ENCODE data around the gene DTX3L. TPM values are rescaled to one million over a fixed set of nuclear protein-coding genes. Genes with fewer than 3 reads are reported as not detected.

Gene DTX3L
- total and polyA plus RNA-seq, 9 donors = 9.8 to 34.0 (median 23.3) TPM

DNA sequence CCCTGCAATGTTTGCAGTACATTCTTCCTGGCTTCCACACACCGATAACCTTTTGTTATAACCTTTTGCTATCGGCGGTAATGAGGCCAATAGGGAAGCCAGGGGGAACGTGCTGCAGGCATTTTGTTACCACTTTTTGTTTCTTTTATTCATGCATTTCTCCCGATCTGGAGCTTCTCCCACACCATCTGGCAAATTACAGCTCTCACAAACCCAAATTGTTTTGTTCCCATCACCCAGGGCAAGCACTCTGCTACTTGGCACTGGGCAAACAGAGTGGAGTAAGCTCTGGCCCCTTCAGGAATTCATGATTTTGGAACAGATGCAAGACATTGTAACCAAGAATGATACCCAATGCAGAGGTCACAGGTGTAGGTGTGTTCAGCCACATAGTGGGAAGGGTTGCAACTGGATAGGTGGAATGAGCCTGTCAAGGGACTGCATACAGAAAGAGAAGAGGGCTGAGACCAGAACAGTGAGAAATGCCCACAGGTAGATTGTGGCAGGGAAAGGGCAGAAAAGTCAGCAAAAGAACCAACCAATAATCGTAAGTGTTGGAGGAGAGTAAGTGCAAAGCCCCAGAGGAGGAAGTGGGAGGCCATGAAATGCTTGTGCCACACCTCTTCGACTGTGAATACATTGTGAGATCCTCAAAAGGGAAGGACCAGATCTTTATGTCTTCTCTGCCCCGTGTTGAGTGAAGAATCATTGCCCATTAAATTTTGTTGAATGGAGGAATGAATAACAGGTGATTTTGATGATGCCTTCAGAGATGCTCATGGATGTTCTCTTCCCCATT is 59.1 kb downstream of the DTX3L start:
- H3K36me3 ChIP-seq = no peaks in the 10 kb centered on the region
- no peaks in the 10 kb centered on the region for H3K27me3 ChIP-seq
- intact Hi-C loops (cut with DNase I) = no loop called here
- WGBS, 3 donors = 60 to 74% (median 69%) methylated on average over 8 of the region's 8 CpGs
- H3K4me1 ChIP-seq (ENCODE audit: insufficient read depth) = no peaks in the 10 kb centered on the region
- no peaks in the 10 kb centered on the region for H3K9me3 ChIP-seq
- no peak for DNase-seq
- no peak overlapping the region for H3K4me3 ChIP-seq
- no peak overlapping the region for H3K27ac ChIP-seq
- TF ChIP-seq POLR2A (IDR thresholded peaks at IDR 0.05) (no peak), EP300 (IDR thresholded peaks at IDR 0.05) (no peak)

Other genes starting within 250 kb of the DTX3L start
- gene CSTA, start 239.1 kb upstream of the DTX3L start, total RNA-seq = 10 to 100 TPM in 3 of 7 donors, 1 to 10 TPM in 4; 5.8 to 43.9 (median 9.9) TPM
- gene CSTA, start 239.1 kb upstream of the DTX3L start, polyA plus RNA-seq = 10 to 100 TPM; 37.9 to 38.5 TPM
- gene MIX23, start 181.1 kb upstream of the DTX3L start, total RNA-seq = 10 to 100 TPM in 6 of 7 donors, 1 to 10 TPM in 1; 8.0 to 26.7 (median 16.7) TPM
- 10 to 100 TPM; 13.5 to 30.7 TPM for gene MIX23, start 181.1 kb upstream of the DTX3L start, polyA plus RNA-seq
- 10 to 100 TPM; 29.8 to 71.1 (median 58.7) TPM for gene FAM162A, start 180.2 kb upstream of the DTX3L start, total RNA-seq
- 100 to 1,000 TPM in 1 of 2 donors, 10 to 100 TPM in 1; 91.3 to 117 TPM for gene FAM162A, start 180.2 kb upstream of the DTX3L start, polyA plus RNA-seq
- gene WDR5B, start 148.3 kb upstream of the DTX3L start, total RNA-seq = 1 to 10 TPM; 3.1 to 6.3 (median 5.7) TPM
- gene WDR5B, start 148.3 kb upstream of the DTX3L start, polyA plus RNA-seq = 1 to 10 TPM; 2.3 to 6.0 TPM
- gene KPNA1, start 49.4 kb upstream of the DTX3L start, total RNA-seq = 10 to 100 TPM; 17.3 to 68.3 (median 50.5) TPM
- gene KPNA1, start 49.4 kb upstream of the DTX3L start, polyA plus RNA-seq = 10 to 100 TPM; 10.7 to 61.8 TPM
- gene PARP9, start within 50 bp of the DTX3L start, total RNA-seq = 10 to 100 TPM; 15.6 to 30.1 (median 23.0) TPM
- gene PARP9, start within 50 bp of the DTX3L start, polyA plus RNA-seq = 10 to 100 TPM; 14.4 to 46.2 TPM
- gene PARP15, start 13.3 kb downstream of the DTX3L start, total RNA-seq = 1 to 10 TPM in 1 of 7 donors, under 1 TPM in 6; 0.33 to 1.8 (median 0.46) TPM
- gene PARP15, start 13.3 kb downstream of the DTX3L start, polyA plus RNA-seq = 1 to 10 TPM in 1 of 2 donors, under 1 TPM in 1; 0.24 to 2.0 TPM
- gene PARP14, start 116.5 kb downstream of the DTX3L start, total RNA-seq = 10 to 100 TPM; 23.9 to 41.3 (median 27.8) TPM
- gene PARP14, start 116.5 kb downstream of the DTX3L start, polyA plus RNA-seq = 10 to 100 TPM in 1 of 2 donors, 1 to 10 TPM in 1; 9.3 to 23.2 TPM
- gene HSPBAP1, start 229.5 kb downstream of the DTX3L start, total RNA-seq = 10 to 100 TPM in 3 of 7 donors, 1 to 10 TPM in 4; 5.8 to 12.8 (median 9.5) TPM
- 1 to 10 TPM; 5.3 to 9.3 TPM for gene HSPBAP1, start 229.5 kb downstream of the DTX3L start, polyA plus RNA-seq
- gene SLC49A4, start 230.7 kb downstream of the DTX3L start, total RNA-seq = 10 to 100 TPM in 3 of 7 donors, 1 to 10 TPM in 4; 7.0 to 17.8 (median 8.3) TPM
- 10 to 100 TPM in 1 of 2 donors, 1 to 10 TPM in 1; 3.7 to 13.4 TPM for gene SLC49A4, start 230.7 kb downstream of the DTX3L start, polyA plus RNA-seq